Kidney tubule cell (primary cell): ENCODE results near the gene CAB39.
A peak's percentile ranks its signal among the peaks of the same experiment; 100 is the strongest.

ENCODE experiments used
- DNase-seq: peaks from one replicate; pipeline ENCODE4 v3.0.0-alpha.2; 2018; ENCODE audit warnings: low spot score

The CAB39 gene

GRCh38 chr2:230712443-230713330 is at the start of gene CAB39:
Gene CAB39 (plus strand): TSS chr2:230712842. CDS start chr2:230760002, 47,160 bp downstream.
- peak; percentile 93 for DNase-seq

- no peak for DNase-seq
Observed at GRCh38 chr2:230664128-230664527, 48.5 kb upstream of the CAB39 start.

GRCh38 chr2:230664844-230665243 is 47.8 kb upstream of the CAB39 start:
- DNase-seq = no peak

- DNase-seq = no peak
Observed at GRCh38 chr2:230665263-230665691, 47.4 kb upstream of the CAB39 start.

GRCh38 chr2:230666446-230666845 is 46.2 kb upstream of the CAB39 start:
- DNase-seq = peak; percentile 27

GRCh38 chr2:230666885-230667712 is 45.5 kb upstream of the CAB39 start:
- peak; percentile 53 for DNase-seq

GRCh38 chr2:230668184-230668938 is 44.3 kb upstream of the CAB39 start:
- DNase-seq = peak; percentile 84

GRCh38 chr2:230668939-230669303 is 43.7 kb upstream of the CAB39 start:
- no peak for DNase-seq

- DNase-seq = no peak
Observed at GRCh38 chr2:230669386-230669950, 43.2 kb upstream of the CAB39 start.

GRCh38 chr2:230671117-230671516 is 41.5 kb upstream of the CAB39 start:
- peak; percentile 98 for DNase-seq

- DNase-seq = no peak
Observed at GRCh38 chr2:230672836-230673235, 39.8 kb upstream of the CAB39 start.

GRCh38 chr2:230674401-230674800 is 38.2 kb upstream of the CAB39 start:
- no peak for DNase-seq

GRCh38 chr2:230674966-230675672 is 37.5 kb upstream of the CAB39 start:
- no peak for DNase-seq

- DNase-seq = no peak
Observed at GRCh38 chr2:230676546-230676945, 36.1 kb upstream of the CAB39 start.

- peak; percentile 71 for DNase-seq
Observed at GRCh38 chr2:230677201-230677946, 35.3 kb upstream of the CAB39 start.

- no peak for DNase-seq
Observed at GRCh38 chr2:230678018-230678417, 34.6 kb upstream of the CAB39 start.

GRCh38 chr2:230678451-230678850 is 34.2 kb upstream of the CAB39 start:
- DNase-seq = no peak

- peak; percentile 75 for DNase-seq
Observed at GRCh38 chr2:230680463-230681170, 32.0 kb upstream of the CAB39 start.

- no peak for DNase-seq
Observed at GRCh38 chr2:230681171-230681545, 31.5 kb upstream of the CAB39 start.

GRCh38 chr2:230682546-230682945 is 30.1 kb upstream of the CAB39 start:
- DNase-seq = no peak
